ENCODE data around the gene EIF4G1. TPM values are rescaled to one million over a fixed set of nuclear protein-coding genes. Genes with fewer than 3 reads are reported as not detected.
A peak's percentile ranks its signal among the peaks of the same experiment; 100 is the strongest.

Gene EIF4G1
- total and polyA plus RNA-seq, 10 of the 15 experiments (the other 5 are each of a cell fraction or from before 2014, with no cell fraction given), result 5.7 to 462 (median 237) TPM

- TF ChIP-seq ZBTB11 (CRISPR knock-in tag; IDR thresholded peaks at IDR 0.05) (no peak), POLR2AphosphoS5 (IDR thresholded peaks at IDR 0.05; ENCODE audit: low read length) (no peak), RAD21 (IDR thresholded peaks at IDR 0.05; ENCODE audit: insufficient read depth, low read depth, low read length) (peak; percentile 76)
Observed at GRCh38 chr3:184289426-184289938, 24.9 kb upstream of the EIF4G1 start (continued).

- CTCF ChIA-PET, result interaction anchor here (1.8 to 1.9 kb wide), 2 partner anchors 63 to 395 kb away, joined by 5 to 12 read pairs; no protein-coding TSS in a partner anchor
- intact Hi-C loops (cut with micrococcal nuclease; ENCODE audit: unreplicated experiment), result no loop called here
- WGBS (ENCODE audit: insufficient coverage, insufficient replicate concordance, low lambda C conversion rate, missing lambda C conversion rate), result 72% methylated on average over 8 of the region's 10 CpGs
- TF ChIP-seq MTA2 (IDR thresholded peaks at IDR 0.05; ENCODE audit: low read depth) (no peak), FOS (IDR thresholded peaks at IDR 0.05; ENCODE audit: borderline replicate concordance, extremely low read depth, insufficient read length) (no peak), SP1 (IDR thresholded peaks at IDR 0.05; ENCODE audit: low read depth, low read length) (no peak), NFXL1 (IDR thresholded peaks at IDR 0.05; ENCODE audit: borderline replicate concordance) (no peak), EED (IDR thresholded peaks at IDR 0.05; ENCODE audit: low read depth) (no peak), ZNF207 (IDR thresholded peaks at IDR 0.05; ENCODE audit: borderline replicate concordance) (no peak), WRNIP1 (IDR thresholded peaks at IDR 0.05; ENCODE audit: borderline replicate concordance, low read depth, low read length) (no peak), JUND (IDR thresholded peaks at IDR 0.05; ENCODE audit: low read depth, low read length) (no peak), PML (IDR thresholded peaks at IDR 0.05; ENCODE audit: low read length) (no peak), CHD2 (IDR thresholded peaks at IDR 0.05; ENCODE audit: borderline replicate concordance, low read depth, low read length) (no peak), LARP7 (IDR thresholded peaks at IDR 0.05) (no peak)
- TF ChIP-seq, protein P1, sequence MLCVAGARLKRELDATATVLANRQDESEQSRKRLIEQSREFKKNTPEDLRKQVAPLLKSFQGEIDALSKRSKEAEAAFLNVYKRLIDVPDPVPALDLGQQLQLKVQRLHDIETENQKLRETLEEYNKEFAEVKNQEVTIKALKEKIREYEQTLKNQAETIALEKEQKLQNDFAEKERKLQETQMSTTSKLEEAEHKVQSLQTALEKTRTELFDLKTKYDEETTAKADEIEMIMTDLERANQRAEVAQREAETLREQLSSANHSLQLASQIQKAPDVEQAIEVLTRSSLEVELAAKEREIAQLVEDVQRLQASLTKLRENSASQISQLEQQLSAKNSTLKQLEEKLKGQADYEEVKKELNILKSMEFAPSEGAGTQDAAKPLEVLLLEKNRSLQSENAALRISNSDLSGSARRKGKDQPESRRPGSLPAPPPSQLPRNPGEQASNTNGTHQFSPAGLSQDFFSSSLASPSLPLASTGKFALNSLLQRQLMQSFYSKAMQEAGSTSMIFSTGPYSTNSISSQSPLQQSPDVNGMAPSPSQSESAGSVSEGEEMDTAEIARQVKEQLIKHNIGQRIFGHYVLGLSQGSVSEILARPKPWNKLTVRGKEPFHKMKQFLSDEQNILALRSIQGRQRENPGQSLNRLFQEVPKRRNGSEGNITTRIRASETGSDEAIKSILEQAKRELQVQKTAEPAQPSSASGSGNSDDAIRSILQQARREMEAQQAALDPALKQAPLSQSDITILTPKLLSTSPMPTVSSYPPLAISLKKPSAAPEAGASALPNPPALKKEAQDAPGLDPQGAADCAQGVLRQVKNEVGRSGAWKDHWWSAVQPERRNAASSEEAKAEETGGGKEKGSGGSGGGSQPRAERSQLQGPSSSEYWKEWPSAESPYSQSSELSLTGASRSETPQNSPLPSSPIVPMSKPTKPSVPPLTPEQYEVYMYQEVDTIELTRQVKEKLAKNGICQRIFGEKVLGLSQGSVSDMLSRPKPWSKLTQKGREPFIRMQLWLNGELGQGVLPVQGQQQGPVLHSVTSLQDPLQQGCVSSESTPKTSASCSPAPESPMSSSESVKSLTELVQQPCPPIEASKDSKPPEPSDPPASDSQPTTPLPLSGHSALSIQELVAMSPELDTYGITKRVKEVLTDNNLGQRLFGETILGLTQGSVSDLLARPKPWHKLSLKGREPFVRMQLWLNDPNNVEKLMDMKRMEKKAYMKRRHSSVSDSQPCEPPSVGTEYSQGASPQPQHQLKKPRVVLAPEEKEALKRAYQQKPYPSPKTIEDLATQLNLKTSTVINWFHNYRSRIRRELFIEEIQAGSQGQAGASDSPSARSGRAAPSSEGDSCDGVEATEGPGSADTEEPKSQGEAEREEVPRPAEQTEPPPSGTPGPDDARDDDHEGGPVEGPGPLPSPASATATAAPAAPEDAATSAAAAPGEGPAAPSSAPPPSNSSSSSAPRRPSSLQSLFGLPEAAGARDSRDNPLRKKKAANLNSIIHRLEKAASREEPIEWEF (IDR thresholded peaks at IDR 0.05; ENCODE audit: insufficient replicate concordance, low read depth, low read length), result no peak
Observed at GRCh38 chr3:184290331-184290730, 24.1 kb upstream of the EIF4G1 start.

More at GRCh38 chr3:184290331-184290730, 24.1 kb upstream of the EIF4G1 start:
- Histone ChIP-seq H2AFZ (ENCODE audit: control insufficient read depth, low read depth, low read length) (no peak overlapping the region), H3K4me1 (ENCODE audit: control insufficient read depth, insufficient read depth, low read length) (no peaks in the 10 kb centered on the region), H3K27me3 (replicated peaks in 1 of 2; ENCODE audit: control insufficient read depth in 2 of 2, insufficient read depth in 2 of 2, low read length in 1 of 2) (no peaks in the 10 kb centered on the region), H3K4me2 (ENCODE audit: control insufficient read depth, insufficient read depth) (no peak overlapping the region), H3K9ac (ENCODE audit: control insufficient read depth, insufficient read depth, low read length) (no peak overlapping the region), H3K36me3 (ENCODE audit: control insufficient read depth in 2 of 2, insufficient read depth in 2 of 2, low read length in 1 of 2) (no peaks in the 10 kb centered on the region), H4K20me1 (ENCODE audit: control insufficient read depth, insufficient read depth) (no peaks in the 10 kb centered on the region), H3K4me3 (no peak overlapping the region), H3K79me2 (ENCODE audit: control insufficient read depth, insufficient read depth, low read length) (no peaks in the 10 kb centered on the region), H3K9me3 (replicated peaks; ENCODE audit: control insufficient read depth, insufficient read depth, low read length) (no peaks in the 10 kb centered on the region), H3K27ac (ENCODE audit: control insufficient read depth, insufficient read depth) (no peak overlapping the region)
- in situ Hi-C loops (cut with MboI), result no loop called here
- no peak for ATAC-seq
- FAIRE-seq, result no peak
- ChIA-PET POLR2A (no interaction called here), SMC1A (ENCODE audit: uncharacterized antibody, unreplicated experiment) (no interaction called here), RAD21 (ENCODE audit: unreplicated experiment) (interaction anchor here (0.6 to 1.0 kb wide), 2 partner anchors 394 to 395 kb away, joined by 3 to 4 read pairs; no protein-coding TSS in a partner anchor)
- DNase-seq (ENCODE audit: low read depth, low spot score), result no peak
- no TSS peak for BruUV-seq (replicated peaks)
